ENCODE data around the gene NKAIN2. TPM values are rescaled to one million over a fixed set of nuclear protein-coding genes. Genes with fewer than 3 reads are reported as not detected.

Gene NKAIN2
- total RNA-seq, 1 experiment from 2014 or later = 2.2 TPM

GRCh38 chr6:124684621-124685020 is 881.0 kb downstream of the NKAIN2 start:
- no peaks in the 10 kb centered on the region for H3K36me3 ChIP-seq (ENCODE audit: insufficient read depth, low read length, poor library complexity, severe bottlenecking)
- intact Hi-C loops (cut with micrococcal nuclease; ENCODE audit: unreplicated experiment) = no loop called here
- ChIA-PET CTCF (no interaction called here), POLR2A (ENCODE audit: low non-redundant PET) (no interaction called here)
- TF ChIP-seq EZH2 (IDR thresholded peaks at IDR 0.05; ENCODE audit: borderline replicate concordance, low read depth, low read length, poor library complexity, severe bottlenecking) (no peak), CTCF (conservative IDR thresholded peaks at IDR 0.05; ENCODE audit: low read depth, low read length) (no peak)
- H3K4me1 ChIP-seq (ENCODE audit: insufficient read depth, low read length, poor library complexity, severe bottlenecking) = no peaks in the 10 kb centered on the region
- H3K4me3 ChIP-seq (ENCODE audit: low read depth, low read length, poor library complexity, severe bottlenecking) = no peak overlapping the region
- BruUV-seq (replicated peaks) = no TSS peak
- no peak for DNase-seq (ENCODE audit: low spot score)
- H3K27ac ChIP-seq (ENCODE audit: low read depth, low read length, poor library complexity, severe bottlenecking) = no peak overlapping the region
- H3K9me3 ChIP-seq (ENCODE audit: low read depth, low read length, poor library complexity, severe bottlenecking) = no peaks in the 10 kb centered on the region
- no peaks in the 10 kb centered on the region for H3K27me3 ChIP-seq (replicated peaks; ENCODE audit: insufficient read depth, low read depth, low read length, poor library complexity)

GRCh38 chr6:124688369-124688768 is 884.7 kb downstream of the NKAIN2 start:
- DNase-seq (ENCODE audit: low spot score) = no peak
- no peak overlapping the region for H3K4me3 ChIP-seq (ENCODE audit: low read depth, low read length, poor library complexity, severe bottlenecking)
- no peaks in the 10 kb centered on the region for H3K4me1 ChIP-seq (ENCODE audit: insufficient read depth, low read length, poor library complexity, severe bottlenecking)
- ChIA-PET CTCF (no interaction called here), POLR2A (ENCODE audit: low non-redundant PET) (no interaction called here)
- no peaks in the 10 kb centered on the region for H3K36me3 ChIP-seq (ENCODE audit: insufficient read depth, low read length, poor library complexity, severe bottlenecking)
- no peaks in the 10 kb centered on the region for H3K27me3 ChIP-seq (replicated peaks; ENCODE audit: insufficient read depth, low read depth, low read length, poor library complexity)
- BruUV-seq (replicated peaks) = no TSS peak
- no peaks in the 10 kb centered on the region for H3K9me3 ChIP-seq (ENCODE audit: low read depth, low read length, poor library complexity, severe bottlenecking)
- H3K27ac ChIP-seq (ENCODE audit: low read depth, low read length, poor library complexity, severe bottlenecking) = no peak overlapping the region
- intact Hi-C loops (cut with micrococcal nuclease; ENCODE audit: unreplicated experiment) = no loop called here
- TF ChIP-seq CTCF (conservative IDR thresholded peaks at IDR 0.05; ENCODE audit: low read depth, low read length) (no peak), EZH2 (IDR thresholded peaks at IDR 0.05; ENCODE audit: borderline replicate concordance, low read depth, low read length, poor library complexity, severe bottlenecking) (no peak)

GRCh38 chr6:124694139-124694705 is 890.6 kb downstream of the NKAIN2 start:
- Histone ChIP-seq H3K9me3 (ENCODE audit: low read depth, low read length, poor library complexity, severe bottlenecking) (no peaks in the 10 kb centered on the region), H3K4me3 (ENCODE audit: low read depth, low read length, poor library complexity, severe bottlenecking) (no peak overlapping the region), H3K4me1 (ENCODE audit: insufficient read depth, low read length, poor library complexity, severe bottlenecking) (no peaks in the 10 kb centered on the region), H3K27me3 (replicated peaks; ENCODE audit: insufficient read depth, low read depth, low read length, poor library complexity) (no peaks in the 10 kb centered on the region), H3K27ac (ENCODE audit: low read depth, low read length, poor library complexity, severe bottlenecking) (no peak overlapping the region), H3K36me3 (ENCODE audit: insufficient read depth, low read length, poor library complexity, severe bottlenecking) (no peaks in the 10 kb centered on the region)
- DNase-seq (ENCODE audit: low spot score) = no peak
- BruUV-seq (replicated peaks) = no TSS peak
- ChIA-PET POLR2A (ENCODE audit: low non-redundant PET) (no interaction called here), CTCF (no interaction called here)
- intact Hi-C loops (cut with micrococcal nuclease; ENCODE audit: unreplicated experiment) = no loop called here
- TF ChIP-seq EZH2 (IDR thresholded peaks at IDR 0.05; ENCODE audit: borderline replicate concordance, low read depth, low read length, poor library complexity, severe bottlenecking) (no peak), CTCF (conservative IDR thresholded peaks at IDR 0.05; ENCODE audit: low read depth, low read length) (no peak)
